HepG2 (cell line): ENCODE data around the gene PPP1R1B. TPM values are rescaled to one million over a fixed set of nuclear protein-coding genes. Genes with fewer than 3 reads are reported as not detected.
A peak's percentile ranks its signal among the peaks of the same experiment; 100 is the strongest.

Experiments used
- ETV6 ChIP-seq: sonication (generic); formaldehyde crosslinking; conservative IDR thresholded peaks from 2 replicates; pipeline ENCODE4 v1.4.0; 2020; ENCODE audit warnings: missing genetic modification reagents
- MYNN ChIP-seq: sonication (generic); formaldehyde crosslinking; IDR thresholded peaks from 2 replicates; pipeline ENCODE4 v1.4.0; 2020; ENCODE audit warnings: mild to moderate bottlenecking, low read depth, missing genetic modification reagents
- NCOA1 ChIP-seq: sonication (generic); formaldehyde crosslinking; IDR thresholded peaks from 2 replicates; pipeline ENCODE4 v1.9.0; 2021; ENCODE audit warnings: missing genetic modification reagents
- RELA ChIP-seq: sonication (generic); formaldehyde crosslinking; IDR thresholded peaks from 2 replicates; pipeline ENCODE4 v1.4.0; 2020; ENCODE audit warnings: missing genetic modification reagents
- ZBTB8A ChIP-seq: sonication (generic); formaldehyde crosslinking; IDR thresholded peaks from 2 replicates; pipeline ENCODE4 v1.4.0; 2020; ENCODE audit warnings: mild to moderate bottlenecking, low read depth, missing genetic modification reagents, borderline replicate concordance
- ZFP1 ChIP-seq: IDR thresholded peaks from 2 replicates; pipeline ENCODE4 v1.6.1; 2016
- ZNF207 ChIP-seq: fragments of 450-650 bp; IDR thresholded peaks from 2 replicates; pipeline ENCODE4 v1.6.1; 2016; ENCODE audit warnings: antibody characterized with exemption, borderline replicate concordance
- ZNF30 ChIP-seq: sonication (generic); formaldehyde crosslinking; IDR thresholded peaks from 2 replicates; pipeline ENCODE4 v1.5.0; 2020; ENCODE audit warnings: mild to moderate bottlenecking, missing genetic modification reagents
- ZNF350 ChIP-seq: sonication (generic); formaldehyde crosslinking; IDR thresholded peaks from 2 replicates; pipeline ENCODE4 v1.4.0; 2020; ENCODE audit warnings: mild to moderate bottlenecking, low read depth, missing genetic modification reagents, borderline replicate concordance
- ZNF543 ChIP-seq: sonication (generic); formaldehyde crosslinking; IDR thresholded peaks from 2 replicates; pipeline ENCODE4 v1.4.0; 2020; ENCODE audit warnings: mild to moderate bottlenecking, missing genetic modification reagents
- ZNF556 ChIP-seq: sonication (generic); formaldehyde crosslinking; IDR thresholded peaks from 2 replicates; pipeline ENCODE4 v1.4.0; 2020; ENCODE audit warnings: mild to moderate bottlenecking, missing genetic modification reagents, borderline replicate concordance
- ZNF562 ChIP-seq: sonication (generic); formaldehyde crosslinking; IDR thresholded peaks from 2 replicates; pipeline ENCODE4 v1.8.0; 2022; ENCODE audit warnings: missing genetic modification reagents, borderline replicate concordance
- ZSCAN20 ChIP-seq: sonication (generic); formaldehyde crosslinking; IDR thresholded peaks from 2 replicates; pipeline ENCODE4 v1.4.0; 2020; ENCODE audit warnings: missing genetic modification reagents, mild to moderate bottlenecking, borderline replicate concordance
- ZSCAN22 ChIP-seq: sonication (generic); formaldehyde crosslinking; IDR thresholded peaks from 2 replicates; pipeline ENCODE4 v1.4.0; 2020; ENCODE audit warnings: mild to moderate bottlenecking, missing genetic modification reagents
- ZSCAN9 ChIP-seq: IDR thresholded peaks from 2 replicates; pipeline ENCODE4 v1.6.1; 2016; ENCODE audit warnings: borderline replicate concordance
- polyA plus RNA-seq, 8 experiments: library from polyadenylated mRNA; depleted of rRNA in 3 of 8; stranded (reverse) in 7 of 8; unstranded in 1 of 8; fragments of >200 nt; fragmentation: Illumina TruSeq in 4 of 8; extraction: Trizol in 4 of 8; gene quantifications; 2 replicates each; pipeline versions ENCODE4 v1.2.1 to v1.2.3, GENCODE V29; 2011 to 2016; ENCODE audit warnings: low read depth in 4 of 8, missing spikeins in 1 of 8, mixed read lengths in 1 of 8; ENCODE audit not compliant: insufficient read depth in 1 of 8
- total RNA-seq, 5 experiments: library from RNA; depleted of rRNA; stranded (reverse); fragments of >200 nt; fragmentation: Illumina TruSeq; extraction: Trizol; gene quantifications; 2 replicates each; pipeline ENCODE4 v1.2.3, GENCODE V29; 2016; ENCODE audit warnings: low read depth in 1 of 5
- TF ChIP-seq, protein P1 (sequence below): sonication (generic); formaldehyde crosslinking; IDR thresholded peaks from 2 replicates; pipeline ENCODE4 v1.8.0; 2022; ENCODE audit warnings: mild to moderate bottlenecking, missing genetic modification reagents, borderline replicate concordance
- TF ChIP-seq, protein P2 (sequence below): sonication (generic); formaldehyde crosslinking; IDR thresholded peaks from 2 replicates; pipeline ENCODE4 v1.5.1; 2020; ENCODE audit warnings: mild to moderate bottlenecking, moderate library complexity, missing genetic modification reagents
- TF ChIP-seq, protein P3 (sequence below): sonication (generic); formaldehyde crosslinking; IDR thresholded peaks from 2 replicates; pipeline ENCODE4 v1.8.1; 2023; ENCODE audit warnings: mild to moderate bottlenecking, missing genetic modification reagents, borderline replicate concordance
- TF ChIP-seq, protein P4 (sequence below): sonication (generic); formaldehyde crosslinking; IDR thresholded peaks from 2 replicates; pipeline ENCODE4 v1.5.0; 2020; ENCODE audit warnings: missing genetic modification reagents
- TF ChIP-seq, protein P5 (sequence below): sonication (generic); formaldehyde crosslinking; IDR thresholded peaks from 2 replicates; pipeline ENCODE4 v1.4.0; 2020; ENCODE audit warnings: missing genetic modification reagents, borderline replicate concordance

PPP1R1B gene
- total and polyA plus RNA-seq, 2 of the 13 experiments (the other 11 are each of a cell fraction or from before 2014, with no cell fraction given): 0.08 TPM; not detected in 1

DNA sequence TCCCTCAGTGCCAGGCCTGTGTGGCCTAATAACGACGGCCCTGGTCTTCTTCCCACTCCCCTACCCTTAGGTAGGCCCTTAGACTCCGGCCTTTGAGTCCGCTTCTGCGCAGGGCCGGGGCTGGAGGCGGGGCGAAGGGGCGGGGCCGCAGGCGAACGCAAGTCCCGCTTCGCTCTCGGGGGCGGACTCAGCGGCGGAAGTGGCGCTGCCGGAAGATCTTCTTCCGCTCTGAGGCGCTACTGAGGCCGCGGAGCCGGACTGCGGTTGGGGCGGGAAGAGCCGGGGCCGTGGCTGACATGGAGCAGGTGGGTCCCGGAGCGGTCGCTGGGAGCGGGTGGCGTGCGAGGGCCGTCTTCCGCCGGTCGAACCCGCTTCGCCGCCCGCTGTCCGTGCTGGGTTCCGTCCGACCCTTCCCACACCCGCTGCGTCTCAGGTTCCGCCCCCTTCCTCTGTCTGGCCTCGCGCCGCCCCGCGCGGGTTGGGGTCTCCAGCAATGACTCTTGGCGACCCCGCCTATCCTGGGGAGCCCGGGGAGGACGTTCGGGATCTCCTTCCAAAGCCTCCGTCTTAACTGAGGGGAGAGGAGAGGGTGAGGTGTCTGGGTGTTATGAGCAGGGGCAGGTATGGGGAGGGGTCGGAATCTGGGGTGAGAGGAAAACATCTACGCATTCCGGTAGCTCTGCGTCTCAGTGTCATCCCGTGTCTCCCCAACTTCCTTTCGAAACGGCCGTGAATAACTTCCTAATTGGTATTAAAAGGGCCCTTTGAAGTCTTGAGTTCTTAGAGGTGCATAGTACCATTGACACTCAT is 10.4 kb downstream of the PPP1R1B start, which contains the start of gene STARD3 (continued):
- TF ChIP-seq, protein P1, sequence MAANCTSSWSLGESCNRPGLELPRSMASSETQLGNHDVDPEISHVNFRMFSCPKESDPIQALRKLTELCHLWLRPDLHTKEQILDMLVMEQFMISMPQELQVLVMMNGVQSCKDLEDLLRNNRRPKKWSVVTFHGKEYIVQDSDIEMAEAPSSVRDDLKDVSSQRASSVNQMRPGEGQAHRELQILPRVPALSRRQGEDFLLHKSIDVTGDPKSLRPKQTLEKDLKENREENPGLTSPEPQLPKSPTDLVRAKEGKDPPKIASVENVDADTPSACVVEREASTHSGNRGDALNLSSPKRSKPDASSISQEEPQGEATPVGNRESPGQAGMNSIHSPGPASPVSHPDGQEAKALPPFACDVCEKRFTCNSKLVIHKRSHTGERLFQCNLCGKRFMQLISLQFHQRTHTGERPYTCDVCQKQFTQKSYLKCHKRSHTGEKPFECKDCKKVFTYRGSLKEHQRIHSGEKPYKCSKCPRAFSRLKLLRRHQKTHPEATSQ (CRISPR knock-in tag): no peak
- TF ChIP-seq ETV6 (CRISPR knock-in tag): peak; percentile 85
- peak; percentile 79; the same call in 1 of the 2 replicates for TF ChIP-seq NCOA1 (CRISPR knock-in tag)
- TF ChIP-seq ZSCAN9: 0 out of 2 replicates have a peak, but pooled peaks have one; percentile 58
- no peak for TF ChIP-seq ZBTB8A
- peak; percentile 97 for TF ChIP-seq ZNF543 (CRISPR knock-in tag)
- TF ChIP-seq ZNF556 (CRISPR knock-in tag): peak; percentile 82; the same call in 1 of the 2 replicates
- no peak for TF ChIP-seq RELA
- peak; percentile 56; the same call in 1 of the 2 replicates for TF ChIP-seq ZSCAN20 (CRISPR knock-in tag)
- no peak for TF ChIP-seq ZNF207
- TF ChIP-seq, protein P2, sequence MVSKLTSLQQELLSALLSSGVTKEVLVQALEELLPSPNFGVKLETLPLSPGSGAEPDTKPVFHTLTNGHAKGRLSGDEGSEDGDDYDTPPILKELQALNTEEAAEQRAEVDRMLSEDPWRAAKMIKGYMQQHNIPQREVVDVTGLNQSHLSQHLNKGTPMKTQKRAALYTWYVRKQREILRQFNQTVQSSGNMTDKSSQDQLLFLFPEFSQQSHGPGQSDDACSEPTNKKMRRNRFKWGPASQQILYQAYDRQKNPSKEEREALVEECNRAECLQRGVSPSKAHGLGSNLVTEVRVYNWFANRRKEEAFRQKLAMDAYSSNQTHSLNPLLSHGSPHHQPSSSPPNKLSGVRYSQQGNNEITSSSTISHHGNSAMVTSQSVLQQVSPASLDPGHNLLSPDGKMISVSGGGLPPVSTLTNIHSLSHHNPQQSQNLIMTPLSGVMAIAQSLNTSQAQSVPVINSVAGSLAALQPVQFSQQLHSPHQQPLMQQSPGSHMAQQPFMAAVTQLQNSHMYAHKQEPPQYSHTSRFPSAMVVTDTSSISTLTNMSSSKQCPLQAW: no peak; the same call in 1 of the 2 replicates
- TF ChIP-seq ZSCAN22 (CRISPR knock-in tag): peak; percentile 75
- TF ChIP-seq, protein P3, sequence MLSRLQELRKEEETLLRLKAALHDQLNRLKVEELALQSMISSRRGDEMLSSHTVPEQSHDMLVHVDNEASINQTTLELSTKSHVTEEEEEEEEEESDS (CRISPR knock-in tag): no peak
- TF ChIP-seq ZNF30 (CRISPR knock-in tag): peak; percentile 81; the same call in 1 of the 2 replicates
- TF ChIP-seq ZNF562 (CRISPR knock-in tag): no peak
- peak; percentile 58 for TF ChIP-seq MYNN (CRISPR knock-in tag)
- TF ChIP-seq ZFP1 (CRISPR knock-in tag): peak; percentile 29; the same call in 1 of the 2 replicates
- TF ChIP-seq, protein P4, sequence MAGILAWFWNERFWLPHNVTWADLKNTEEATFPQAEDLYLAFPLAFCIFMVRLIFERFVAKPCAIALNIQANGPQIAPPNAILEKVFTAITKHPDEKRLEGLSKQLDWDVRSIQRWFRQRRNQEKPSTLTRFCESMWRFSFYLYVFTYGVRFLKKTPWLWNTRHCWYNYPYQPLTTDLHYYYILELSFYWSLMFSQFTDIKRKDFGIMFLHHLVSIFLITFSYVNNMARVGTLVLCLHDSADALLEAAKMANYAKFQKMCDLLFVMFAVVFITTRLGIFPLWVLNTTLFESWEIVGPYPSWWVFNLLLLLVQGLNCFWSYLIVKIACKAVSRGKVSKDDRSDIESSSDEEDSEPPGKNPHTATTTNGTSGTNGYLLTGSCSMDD (CRISPR knock-in tag): no peak
- TF ChIP-seq, protein P5, sequence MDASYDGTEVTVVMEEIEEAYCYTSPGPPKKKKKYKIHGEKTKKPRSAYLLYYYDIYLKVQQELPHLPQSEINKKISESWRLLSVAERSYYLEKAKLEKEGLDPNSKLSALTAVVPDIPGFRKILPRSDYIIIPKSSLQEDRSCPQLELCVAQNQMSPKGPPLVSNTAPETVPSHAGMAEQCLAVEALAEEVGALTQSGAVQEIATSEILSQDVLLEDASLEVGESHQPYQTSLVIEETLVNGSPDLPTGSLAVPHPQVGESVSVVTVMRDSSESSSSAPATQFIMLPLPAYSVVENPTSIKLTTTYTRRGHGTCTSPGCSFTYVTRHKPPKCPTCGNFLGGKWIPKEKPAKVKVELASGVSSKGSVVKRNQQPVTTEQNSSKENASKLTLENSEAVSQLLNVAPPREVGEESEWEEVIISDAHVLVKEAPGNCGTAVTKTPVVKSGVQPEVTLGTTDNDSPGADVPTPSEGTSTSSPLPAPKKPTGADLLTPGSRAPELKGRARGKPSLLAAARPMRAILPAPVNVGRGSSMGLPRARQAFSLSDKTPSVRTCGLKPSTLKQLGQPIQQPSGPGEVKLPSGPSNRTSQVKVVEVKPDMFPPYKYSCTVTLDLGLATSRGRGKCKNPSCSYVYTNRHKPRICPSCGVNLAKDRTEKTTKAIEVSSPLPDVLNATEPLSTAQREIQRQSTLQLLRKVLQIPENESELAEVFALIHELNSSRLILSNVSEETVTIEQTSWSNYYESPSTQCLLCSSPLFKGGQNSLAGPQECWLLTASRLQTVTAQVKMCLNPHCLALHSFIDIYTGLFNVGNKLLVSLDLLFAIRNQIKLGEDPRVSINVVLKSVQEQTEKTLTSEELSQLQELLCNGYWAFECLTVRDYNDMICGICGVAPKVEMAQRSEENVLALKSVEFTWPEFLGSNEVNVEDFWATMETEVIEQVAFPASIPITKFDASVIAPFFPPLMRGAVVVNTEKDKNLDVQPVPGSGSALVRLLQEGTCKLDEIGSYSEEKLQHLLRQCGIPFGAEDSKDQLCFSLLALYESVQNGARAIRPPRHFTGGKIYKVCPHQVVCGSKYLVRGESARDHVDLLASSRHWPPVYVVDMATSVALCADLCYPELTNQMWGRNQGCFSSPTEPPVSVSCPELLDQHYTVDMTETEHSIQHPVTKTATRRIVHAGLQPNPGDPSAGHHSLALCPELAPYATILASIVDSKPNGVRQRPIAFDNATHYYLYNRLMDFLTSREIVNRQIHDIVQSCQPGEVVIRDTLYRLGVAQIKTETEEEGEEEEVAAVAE: peak; percentile 40; the same call in 1 of the 2 replicates
- peak; percentile 84; the same call in 1 of the 2 replicates for TF ChIP-seq ZNF350 (CRISPR knock-in tag)
